ENCODE measurements around the gene SMG5.

The SMG5 gene

DNA sequence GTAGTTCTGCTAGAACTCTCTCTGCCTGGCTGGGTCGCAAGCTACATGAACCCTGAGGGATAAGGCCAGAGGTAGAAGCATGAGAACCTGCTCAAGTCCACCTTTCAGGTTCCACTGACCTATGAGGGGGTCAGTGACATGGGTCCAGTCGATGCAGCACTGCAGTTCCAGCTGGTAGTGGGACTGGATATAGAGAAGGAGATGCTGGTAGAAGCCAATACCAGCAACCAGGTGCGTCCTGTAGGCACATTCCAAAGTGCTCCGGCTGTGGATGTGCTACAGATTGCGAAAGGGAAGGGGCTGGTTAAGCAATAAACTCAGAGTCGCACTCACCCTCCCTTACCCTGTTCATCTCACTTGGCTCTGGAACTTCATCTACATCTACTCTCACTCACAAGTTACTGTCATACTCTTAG is 5.7 kb downstream of the SMG5 start:
- no peak for DNase-seq

DNA sequence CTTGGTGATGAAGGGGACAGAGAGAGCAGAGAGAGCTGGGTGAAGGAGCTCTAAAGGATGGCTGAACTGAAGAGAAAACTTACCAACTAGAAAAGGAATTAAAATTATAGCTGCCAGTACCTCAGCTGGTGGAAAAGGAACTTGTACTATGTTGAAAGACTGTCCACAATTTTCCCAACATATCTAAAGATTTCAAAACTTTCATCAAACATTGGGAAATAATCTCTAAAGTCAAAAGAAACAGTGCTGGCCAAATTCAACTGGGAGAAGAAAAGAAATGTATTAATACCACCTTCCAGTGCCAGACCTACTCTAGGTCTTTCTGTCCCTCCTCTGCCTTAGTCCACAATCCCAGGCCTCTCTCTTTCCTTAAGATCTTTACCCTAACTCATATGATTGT is 6.1 kb downstream of the SMG5 start:
- no peak for DNase-seq

DNA sequence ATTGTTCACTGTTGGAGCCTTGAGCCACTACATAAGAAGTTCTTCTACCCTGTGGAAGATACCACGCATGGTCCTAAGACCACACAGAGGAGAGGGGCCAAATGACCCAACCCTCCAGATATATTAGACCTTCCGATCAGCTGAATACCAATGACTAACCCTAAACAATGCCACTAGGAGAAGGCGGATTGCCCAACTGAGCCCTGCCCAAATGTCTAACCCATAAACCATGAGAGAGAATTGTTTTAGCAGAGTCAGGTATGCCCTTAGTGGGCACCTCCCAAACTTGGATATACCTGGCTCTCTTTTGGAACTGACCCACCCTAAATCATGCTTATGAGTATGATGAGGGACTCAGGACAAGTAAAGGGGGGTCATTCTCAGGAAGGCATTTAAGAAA is 12.3 kb downstream of the SMG5 start:
- DNase-seq: no peak

DNA sequence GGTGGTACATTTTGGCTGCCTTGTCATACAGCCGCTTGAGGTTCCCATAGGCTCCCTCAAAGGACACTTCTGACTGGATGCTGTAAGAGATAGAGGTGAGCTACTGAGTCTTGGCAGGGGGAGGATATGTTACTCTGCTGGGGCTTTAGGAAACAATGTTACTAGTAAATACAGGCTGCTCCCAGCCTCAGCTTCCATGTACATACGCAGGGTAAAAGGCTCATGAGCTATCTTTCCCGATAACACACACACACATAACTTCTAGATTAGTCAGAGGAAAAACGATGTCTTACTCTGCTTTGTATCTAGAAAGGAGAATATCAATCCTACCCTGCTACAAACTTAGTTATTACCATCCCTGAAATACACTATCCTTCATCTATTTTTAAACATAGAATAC is 14.3 kb downstream of the SMG5 start:
- no peak for DNase-seq

DNA sequence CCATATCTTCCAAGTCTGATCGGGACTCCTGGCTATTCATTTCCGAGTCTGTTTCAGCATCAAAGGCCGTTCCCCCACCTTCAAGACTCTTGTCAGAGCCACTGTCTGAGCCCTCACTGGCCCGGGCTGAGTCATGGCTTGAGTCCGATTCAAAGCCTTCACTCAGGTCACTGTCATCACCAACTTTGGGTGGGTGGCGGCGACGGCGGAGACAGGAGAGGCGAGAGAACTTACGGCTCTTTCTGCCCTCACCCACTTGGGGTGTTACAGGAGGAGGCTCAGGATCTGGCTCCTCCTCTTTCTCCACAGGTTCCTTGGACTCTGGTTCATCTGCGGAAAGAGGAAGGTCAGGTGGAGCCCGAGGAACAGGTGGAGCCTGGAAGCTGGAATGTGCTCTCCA is 16.6 kb downstream of the SMG5 start:
- DNase-seq: no peak

DNA sequence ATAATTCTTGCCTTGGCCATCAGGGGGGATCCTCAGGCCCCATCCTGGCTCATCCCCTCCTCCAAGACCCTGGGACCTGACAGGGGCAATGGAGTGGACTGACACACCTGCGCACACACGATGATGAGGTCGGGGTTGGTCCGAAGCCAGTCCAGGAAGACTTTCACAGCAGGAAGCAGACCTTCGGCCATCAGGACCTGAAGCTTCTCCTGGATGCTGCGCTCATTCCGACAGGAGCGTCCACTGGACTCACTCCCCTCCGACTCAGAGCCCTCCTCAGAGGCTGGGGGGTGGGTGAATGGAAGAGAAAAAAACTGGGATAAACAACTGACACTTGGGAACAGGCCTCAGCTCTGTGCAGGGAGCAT is 19.4 kb downstream of the SMG5 start:
- DNase-seq: no peak

DNA sequence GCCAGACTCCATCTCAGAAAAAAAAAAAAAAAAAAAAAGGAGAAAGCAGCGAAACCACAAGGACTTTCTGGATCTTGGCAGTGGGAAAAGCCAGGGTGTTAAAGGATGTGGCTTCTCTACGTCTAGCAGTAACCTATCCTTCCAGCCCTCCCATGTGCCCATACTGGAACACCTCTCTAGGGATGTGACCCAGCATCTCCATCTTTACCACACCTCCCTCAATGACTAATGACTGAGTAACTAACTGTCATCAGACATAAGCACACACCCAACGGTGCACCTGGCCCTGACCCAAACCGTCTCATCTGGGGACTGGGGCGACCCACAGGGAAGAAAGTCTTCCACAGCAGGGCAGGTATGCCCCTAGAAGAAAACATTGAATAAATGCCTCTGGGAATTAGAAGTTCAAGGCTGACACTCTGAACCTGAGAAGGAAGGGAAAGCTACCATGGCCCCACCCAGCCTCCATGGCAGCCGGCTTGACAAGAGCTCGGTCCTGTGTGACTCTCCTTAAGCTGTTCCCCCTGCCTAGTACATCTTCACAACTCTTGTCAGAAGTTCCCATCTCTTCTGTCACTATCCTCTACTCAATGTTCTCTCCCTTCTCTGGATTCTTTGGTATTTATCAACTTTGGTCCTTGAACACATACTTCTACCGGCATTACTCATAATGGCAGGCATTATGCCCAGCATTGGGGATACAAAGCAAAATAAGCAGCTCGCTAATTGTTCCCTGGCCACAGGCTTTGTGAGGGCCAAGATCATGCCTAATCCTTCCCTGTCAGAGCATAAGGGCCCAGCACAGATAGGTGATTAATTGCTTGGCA is 20.0 kb downstream of the SMG5 start:
- no peak for DNase-seq

DNA sequence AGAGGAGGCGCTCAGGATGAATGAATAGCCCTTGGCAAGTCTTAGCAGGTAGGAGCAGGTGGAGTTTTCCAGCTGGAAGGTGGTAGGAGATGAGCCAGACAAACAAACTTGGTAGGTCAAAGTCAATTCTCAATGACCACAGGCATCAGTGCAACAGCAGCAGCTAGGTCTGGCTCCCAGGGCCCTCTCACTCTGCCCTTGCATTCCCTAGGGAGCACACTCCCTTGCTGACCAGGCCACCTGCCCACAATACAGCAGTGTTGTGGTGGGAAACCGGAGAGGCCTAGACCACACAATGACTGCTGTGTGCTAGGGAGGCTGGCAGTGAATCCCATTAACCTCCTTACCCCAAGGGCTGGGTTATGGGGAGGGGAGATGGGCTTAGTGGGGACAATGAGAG is 21.7 kb downstream of the SMG5 start:
- DNase-seq: no peak

DNA sequence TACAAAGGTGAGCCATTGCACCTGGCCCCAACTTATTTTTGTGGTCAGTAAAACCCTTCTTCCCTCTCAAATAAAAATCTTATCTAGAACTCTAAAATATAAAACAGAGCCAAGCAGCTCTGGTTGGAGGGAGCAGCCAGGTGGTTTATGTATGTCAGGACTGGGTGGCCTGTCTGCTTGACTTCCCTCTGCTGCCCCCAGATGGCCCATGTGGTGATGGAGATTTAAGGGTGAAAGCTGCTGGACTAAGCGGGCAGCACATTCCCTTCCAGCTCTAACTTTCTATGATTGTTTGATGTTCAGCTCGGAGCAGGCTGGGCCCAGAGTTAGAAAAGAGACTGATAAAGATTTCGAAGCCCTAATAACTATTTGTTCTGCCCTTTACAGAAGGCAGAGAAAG is 22.8 kb downstream of the SMG5 start:
- DNase-seq: no peak

DNA sequence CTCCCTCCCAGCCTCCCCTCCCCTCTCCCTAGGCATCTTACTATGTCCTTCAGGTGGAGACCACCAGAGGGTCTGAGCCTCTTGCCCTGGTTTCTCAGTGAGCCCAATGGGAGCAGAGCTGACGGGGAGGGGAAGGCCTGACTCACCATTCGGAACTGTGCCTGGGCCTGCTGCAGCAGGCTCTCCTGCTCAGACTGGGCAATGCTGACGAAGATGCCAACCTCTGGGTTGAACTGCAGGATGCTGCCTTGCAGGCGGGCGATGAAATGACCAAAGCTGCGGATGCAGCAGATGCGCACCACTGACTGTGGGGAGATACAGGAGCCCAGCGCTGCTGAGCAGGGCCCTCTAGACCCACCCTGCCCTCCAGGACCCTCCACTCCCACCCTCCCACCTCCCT is 23.8 kb downstream of the SMG5 start:
- no peak for DNase-seq

DNA sequence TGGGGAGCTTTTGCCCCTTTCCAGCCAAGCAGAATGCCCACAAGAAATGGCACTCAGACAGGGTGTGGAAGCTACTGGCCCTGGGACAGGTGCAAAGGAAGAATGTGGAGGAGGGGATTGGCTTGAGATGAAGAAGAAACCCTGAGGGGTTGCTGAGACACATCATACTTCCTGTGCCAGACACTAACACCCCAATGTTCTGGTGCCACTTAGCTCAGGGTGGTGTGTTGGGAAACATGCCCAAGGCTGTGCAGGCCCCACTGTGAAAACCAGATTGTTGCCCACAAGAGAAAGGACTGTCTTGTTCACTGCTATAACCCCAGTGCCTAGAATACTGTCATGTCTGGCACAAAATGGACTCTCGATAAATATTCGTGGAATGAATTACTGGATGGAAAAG is 24.9 kb downstream of the SMG5 start:
- no peak for DNase-seq

DNA sequence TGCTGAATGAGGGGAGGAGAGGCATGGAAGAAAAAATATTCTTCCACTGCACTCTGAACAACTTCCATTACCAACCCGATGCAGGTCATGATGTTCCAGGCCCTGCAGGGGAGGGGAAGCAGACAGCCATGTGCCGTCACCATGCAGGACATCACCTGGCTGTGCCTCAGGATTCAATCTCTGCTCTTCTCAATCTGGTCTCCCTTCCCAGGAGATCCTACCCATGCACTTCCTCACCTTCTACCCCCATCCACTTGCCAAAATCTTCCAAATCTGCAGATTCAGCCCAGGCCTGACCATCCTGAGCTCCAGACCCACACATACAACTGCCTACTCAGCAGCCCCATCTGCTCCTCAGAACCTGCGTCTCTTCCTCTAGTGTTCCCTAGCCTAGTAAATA is 29.0 kb downstream of the SMG5 start:
- no peak for DNase-seq

DNA sequence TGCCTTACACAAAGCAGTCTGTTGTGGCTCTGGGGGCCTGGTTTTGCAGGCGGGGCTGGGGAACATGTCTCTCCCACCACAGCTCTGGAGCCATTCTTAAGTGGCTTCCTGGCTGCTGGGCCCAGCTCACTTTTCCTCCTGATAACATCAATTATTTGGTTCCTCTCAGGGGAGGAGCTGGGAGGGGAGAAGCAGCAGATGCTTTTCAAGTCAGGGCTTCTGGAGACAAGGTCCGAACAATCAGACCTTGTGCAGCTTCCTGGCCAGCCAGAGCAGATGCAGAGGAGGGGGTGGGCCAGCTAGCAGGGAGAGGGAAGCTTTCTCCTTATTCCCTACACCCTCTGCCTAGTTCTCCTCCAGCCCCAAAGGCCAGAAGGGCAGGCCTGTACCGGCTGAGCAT is 31.1 kb downstream of the SMG5 start:
- no peak for DNase-seq

DNA sequence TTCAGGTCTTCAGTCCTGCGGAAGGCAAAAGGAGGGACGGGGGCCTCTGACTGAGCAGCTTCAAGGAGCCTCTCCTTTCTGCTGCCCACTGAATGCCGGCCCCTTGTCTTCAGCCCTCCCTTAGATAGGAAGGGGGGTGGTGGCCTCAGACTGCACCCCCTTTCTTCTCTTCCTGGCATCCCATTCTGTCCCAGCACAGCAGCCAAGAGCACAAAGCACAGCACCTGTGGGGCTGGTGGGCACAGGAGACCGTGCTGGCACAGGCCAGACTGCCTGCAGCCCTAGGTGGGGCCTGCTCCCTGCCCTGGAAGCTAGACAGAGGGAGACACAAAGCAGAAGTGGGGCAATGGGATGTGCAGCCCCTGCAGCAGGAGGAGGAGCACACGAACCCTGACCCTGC is 33.0 kb downstream of the SMG5 start:
- DNase-seq: no peak

DNA sequence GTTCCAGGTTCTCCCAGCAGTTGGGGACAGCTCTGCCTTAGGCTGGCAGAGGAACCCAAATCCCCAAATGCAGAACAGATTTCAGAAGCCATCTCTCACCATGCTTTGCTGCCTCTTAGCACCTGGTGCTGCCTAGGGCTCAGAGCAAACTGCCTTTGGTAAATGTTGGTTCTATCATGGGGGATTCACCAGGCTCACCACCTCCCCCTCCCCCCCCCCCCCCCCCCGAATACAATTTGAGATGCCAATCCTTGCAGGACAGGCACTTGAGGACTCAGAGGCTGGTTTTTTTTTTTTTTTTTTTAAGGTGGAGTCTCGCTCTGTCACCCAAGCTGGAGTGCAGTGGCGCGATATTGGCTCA is 34.3 kb downstream of the SMG5 start:
- no peak for DNase-seq

DNA sequence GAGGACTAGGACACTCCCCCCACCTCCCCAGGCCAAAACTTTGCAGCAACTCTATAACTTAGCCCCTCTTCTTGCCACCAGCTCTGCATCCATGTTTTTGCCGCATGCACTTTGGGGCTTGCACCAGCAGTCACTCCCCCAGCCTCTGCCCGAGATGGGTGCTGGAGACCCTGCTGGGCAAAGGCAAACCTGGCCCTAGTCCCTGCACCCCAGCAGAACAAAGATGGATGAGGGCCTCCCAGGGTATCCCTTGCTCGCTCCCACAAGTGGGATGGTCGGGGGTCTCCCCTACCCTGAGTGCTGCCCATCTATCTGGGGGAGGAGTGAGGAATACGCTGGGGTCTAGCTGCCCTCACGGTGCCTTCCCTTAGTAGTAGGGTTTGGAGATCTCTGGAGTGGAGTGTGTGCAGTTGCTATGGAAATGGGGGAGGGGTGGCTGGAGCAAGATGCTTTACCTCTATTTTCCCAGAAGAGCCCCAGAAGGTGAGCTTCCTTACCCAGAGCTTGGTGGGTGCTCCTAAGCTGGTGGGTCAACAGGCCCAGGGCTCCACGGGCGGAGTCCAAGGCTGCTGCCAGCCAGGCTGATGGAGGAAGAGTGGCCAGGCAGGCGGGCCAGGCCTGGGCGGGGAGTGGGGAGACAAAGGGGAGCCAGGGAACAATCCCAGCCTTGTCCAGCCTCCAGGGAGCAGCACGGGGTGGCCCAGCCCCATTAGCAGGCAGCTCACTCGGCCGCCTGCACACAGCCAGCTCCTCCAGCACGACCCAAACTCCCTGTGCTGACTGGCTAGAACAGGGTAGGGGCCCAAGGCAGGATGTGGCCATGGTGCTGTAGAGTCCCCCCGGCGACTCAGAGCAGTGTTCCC is 34.9 kb downstream of the SMG5 start, which contains the start of gene PAQR6:
Gene PAQR6, minus strand, starts transcription at position 597 of the 863 bp plus-strand sequence. CDS start 1,325 bp downstream, outside the sequence.
- no peak for DNase-seq

DNA sequence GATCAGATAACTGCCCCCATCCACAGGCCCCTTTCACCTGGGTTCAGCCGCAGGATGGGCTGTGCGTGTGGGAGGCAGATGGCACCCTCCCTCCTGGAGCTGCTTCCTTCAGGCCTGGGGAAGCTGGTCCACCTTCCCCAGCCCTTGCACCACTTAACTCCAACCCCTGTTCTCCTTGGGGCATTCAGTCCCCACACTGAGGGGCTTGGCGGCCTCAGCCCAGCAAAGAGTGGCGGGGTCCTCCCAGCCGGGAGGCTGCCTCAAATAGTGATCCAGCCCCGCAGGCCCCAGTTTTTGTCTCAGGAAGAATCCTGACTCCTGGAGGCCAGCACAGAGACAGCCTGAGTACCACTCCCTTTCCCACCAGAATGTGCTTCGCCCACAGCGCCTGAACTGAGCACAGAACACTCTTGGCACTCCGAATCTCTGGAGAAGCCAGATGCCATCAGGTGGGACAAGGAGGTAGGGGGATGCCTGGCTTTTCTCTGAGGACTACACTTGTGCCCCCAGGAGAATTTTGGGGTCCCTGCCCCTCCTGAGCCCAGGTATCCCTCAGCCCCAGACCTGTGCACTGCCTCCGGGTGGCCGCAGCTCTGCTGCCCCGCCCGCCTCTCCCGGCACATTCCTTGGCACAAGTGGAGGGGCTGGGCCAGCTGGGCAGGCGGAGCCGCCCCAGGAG is 35.7 kb downstream of the SMG5 start:
- DNase-seq: no peak

DNA sequence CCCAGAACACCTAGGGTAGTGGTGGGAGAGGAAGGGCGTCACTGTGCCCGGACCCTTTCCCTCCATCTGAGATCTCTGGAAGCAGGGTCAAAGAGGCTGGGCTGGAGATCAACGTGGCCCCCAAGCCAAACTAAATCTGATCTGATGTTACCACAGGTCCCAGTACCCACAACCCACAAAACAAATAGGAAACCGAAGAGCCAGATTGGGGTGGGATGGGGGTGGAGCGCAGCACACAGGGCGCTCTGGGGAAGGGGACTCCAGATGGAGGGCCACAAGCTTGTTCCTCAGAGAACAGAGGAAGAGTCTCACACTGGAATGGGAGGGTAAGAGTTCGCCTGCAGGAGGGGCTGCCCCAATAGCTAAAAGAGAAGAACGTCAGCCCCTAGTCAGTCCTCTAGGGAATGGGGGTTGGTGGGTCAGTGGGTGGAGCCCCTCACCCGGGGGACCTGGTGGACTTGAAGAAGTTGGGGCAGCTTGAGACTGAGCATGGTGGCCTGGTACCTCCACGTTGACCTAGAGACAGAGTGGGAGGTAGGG is 36.3 kb downstream of the SMG5 start:
- no peak for DNase-seq

DNA sequence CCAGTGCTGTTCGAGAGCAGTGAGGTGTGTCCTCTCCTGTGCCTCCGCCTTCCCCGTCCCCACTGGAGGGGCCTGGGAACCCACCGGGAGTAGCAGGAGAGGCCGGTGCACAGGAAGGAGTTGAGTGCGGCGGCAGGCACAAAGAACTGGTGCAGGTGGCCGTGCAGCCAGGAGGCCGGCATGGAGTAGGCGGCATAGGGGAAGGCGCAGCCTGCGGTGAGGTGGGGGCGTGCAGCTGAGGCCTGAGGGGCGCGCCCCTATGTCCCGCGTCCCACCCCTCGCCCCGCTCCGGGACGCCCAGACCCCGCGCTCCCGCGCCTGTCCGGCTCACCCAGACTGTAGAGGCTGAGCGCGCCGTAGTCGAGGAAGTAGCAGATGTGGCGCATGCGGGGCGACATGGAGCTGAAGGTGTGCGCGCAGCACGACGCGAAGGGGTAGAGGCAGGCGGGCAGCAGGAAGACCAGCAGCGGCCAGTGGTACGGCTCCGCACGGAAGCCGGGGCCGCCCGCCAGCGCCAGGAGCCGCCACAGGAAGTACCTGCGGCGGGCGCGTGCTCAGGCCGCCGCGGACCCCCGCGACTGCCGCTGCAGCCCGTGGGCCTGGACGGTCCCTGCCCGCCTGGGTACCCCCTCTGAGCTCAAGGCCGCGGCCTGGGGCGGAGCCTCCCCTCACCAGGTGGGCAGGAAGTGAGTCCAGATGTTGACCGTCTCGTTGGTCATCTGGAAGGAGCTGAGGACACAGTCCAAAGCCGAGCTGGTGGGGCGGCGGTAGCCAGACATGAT is 37.0 kb downstream of the SMG5 start:
- peak; percentile 55 for DNase-seq

DNA sequence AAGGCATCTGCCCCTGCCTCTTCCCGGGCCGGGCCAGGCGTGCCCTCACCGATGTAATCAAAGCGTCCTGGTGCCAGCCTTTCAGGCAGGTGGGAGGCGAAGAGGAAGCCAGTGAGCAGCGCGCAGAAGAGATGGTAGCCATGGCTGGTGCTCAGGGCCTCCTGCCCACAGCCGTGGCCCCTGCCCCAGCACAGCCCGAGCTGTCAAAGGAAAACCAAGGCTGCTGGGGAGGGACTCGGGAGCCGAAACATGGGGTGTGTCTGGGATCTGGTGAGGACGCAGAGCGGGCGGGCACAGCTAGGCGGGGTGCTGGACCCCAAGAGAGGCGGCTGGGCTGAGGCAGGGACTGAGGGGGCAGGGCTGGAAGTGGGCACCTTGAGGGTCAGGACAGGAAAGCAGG is 37.9 kb downstream of the SMG5 start:
- DNase-seq: no peak

DNA sequence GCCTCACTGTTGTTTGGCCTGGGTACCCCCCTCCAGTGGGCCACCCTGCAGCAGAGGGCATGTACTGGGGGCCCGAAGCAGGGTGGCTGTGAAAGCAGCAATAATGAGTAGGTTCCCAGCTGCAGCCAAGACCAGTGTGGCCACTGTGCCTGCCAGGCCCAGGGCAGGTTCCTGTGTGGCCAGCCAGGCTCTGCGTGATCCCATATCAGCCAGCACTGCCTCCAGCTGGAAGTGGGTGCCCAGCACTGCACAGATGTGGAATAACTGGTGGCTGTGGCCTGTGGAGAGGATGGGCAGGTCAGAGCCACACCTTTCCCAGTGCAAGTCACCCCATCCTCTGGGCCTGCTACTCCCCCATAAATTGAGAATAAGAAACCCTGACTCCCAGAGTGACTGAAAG is 38.5 kb downstream of the SMG5 start:
- DNase-seq: no peak

DNA sequence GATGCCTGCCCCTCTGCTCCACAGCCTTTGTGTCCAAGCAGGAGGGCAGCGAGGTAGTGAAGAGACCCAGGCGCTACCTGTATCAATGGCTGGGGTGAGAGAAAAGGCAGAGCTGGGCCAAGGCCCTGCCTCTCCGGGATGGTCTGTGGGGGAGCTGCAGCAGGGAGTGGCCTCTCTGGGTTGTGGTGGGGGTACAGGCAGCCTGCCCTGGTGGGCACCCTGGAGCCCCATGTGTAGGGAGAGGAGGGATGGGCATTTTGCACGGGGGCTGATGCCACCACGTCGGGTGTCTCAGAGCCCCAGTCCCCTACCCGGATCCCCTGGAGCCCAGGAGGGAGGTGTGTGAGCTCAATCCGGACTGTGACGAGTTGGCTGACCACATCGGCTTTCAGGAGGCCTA is 39.9 kb downstream of the SMG5 start:
- no peak for DNase-seq

DNA sequence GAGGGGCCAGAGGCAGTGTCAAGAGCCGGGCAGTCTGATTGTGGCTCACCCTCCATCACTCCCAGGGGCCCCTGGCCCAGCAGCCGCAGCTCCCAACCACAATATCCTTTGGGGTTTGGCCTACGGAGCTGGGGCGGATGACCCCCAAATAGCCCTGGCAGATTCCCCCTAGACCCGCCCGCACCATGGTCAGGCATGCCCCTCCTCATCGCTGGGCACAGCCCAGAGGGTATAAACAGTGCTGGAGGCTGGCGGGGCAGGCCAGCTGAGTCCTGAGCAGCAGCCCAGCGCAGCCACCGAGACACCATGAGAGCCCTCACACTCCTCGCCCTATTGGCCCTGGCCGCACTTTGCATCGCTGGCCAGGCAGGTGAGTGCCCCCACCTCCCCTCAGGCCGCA is 40.7 kb downstream of the SMG5 start, which contains the start of gene BGLAP:
Gene BGLAP, plus strand, starts transcription at position 259 of the 400 bp plus-strand sequence. Its CDS starts 48 bp downstream, at position 307.
- DNase-seq: no peak
